HepG2 (cell line): Measurements from ENCODE around the gene KLHL18. TPM values are rescaled to one million over a fixed set of nuclear protein-coding genes. Genes with fewer than 3 reads are reported as not detected.

Experiments used
- BRD4 ChIP-seq: sonication (generic); formaldehyde crosslinking; IDR thresholded peaks from 2 replicates; pipeline ENCODE4 v1.4.0; 2020; ENCODE audit warnings: missing genetic modification reagents
- CCDC6 ChIP-seq: sonication (generic); formaldehyde crosslinking; IDR thresholded peaks from 2 replicates; pipeline ENCODE4 v1.8.1; 2022; ENCODE audit warnings: mild to moderate bottlenecking, missing genetic modification reagents, moderate library complexity
- CERS6 ChIP-seq: sonication (generic); formaldehyde crosslinking; IDR thresholded peaks from 2 replicates; pipeline ENCODE4 v1.5.0; 2020; ENCODE audit warnings: missing genetic modification reagents
- GMEB1 ChIP-seq: sonication (generic); formaldehyde crosslinking; IDR thresholded peaks from 2 replicates; pipeline ENCODE4 v1.5.1; 2020; ENCODE audit warnings: missing genetic modification reagents, mild to moderate bottlenecking, borderline replicate concordance
- IRX3 ChIP-seq: sonication (generic); formaldehyde crosslinking; IDR thresholded peaks from 2 replicates; pipeline ENCODE4 v1.8.1; 2023; ENCODE audit warnings: mild to moderate bottlenecking, low read depth, missing genetic modification reagents, borderline replicate concordance
- MBD4 ChIP-seq: IDR thresholded peaks from 2 replicates; pipeline ENCODE4 v1.6.1; 2012; ENCODE audit warnings: low read length, inconsistent platforms, borderline replicate concordance
- MED1 ChIP-seq: sonication (generic); formaldehyde crosslinking; IDR thresholded peaks from 2 replicates; pipeline ENCODE4 v1.4.0; 2020; ENCODE audit warnings: missing genetic modification reagents
- MYNN ChIP-seq: sonication (generic); formaldehyde crosslinking; IDR thresholded peaks from 2 replicates; pipeline ENCODE4 v1.4.0; 2020; ENCODE audit warnings: mild to moderate bottlenecking, low read depth, missing genetic modification reagents
- NCOA1 ChIP-seq: sonication (generic); formaldehyde crosslinking; IDR thresholded peaks from 2 replicates; pipeline ENCODE4 v1.9.0; 2021; ENCODE audit warnings: missing genetic modification reagents
- NFYB ChIP-seq: sonication (generic); formaldehyde crosslinking; IDR thresholded peaks from 2 replicates; pipeline ENCODE4 v1.4.0; 2020; ENCODE audit warnings: missing genetic modification reagents
- PCBP2 ChIP-seq: fragments of 200-400 bp; formaldehyde crosslinking; optimal IDR thresholded peaks from 2 replicates; pipeline ENCODE3; 2018; ENCODE audit warnings: low read length, low read depth; ENCODE audit not compliant: poor library complexity, severe bottlenecking
- PHB2 ChIP-seq: fragments of 450-650 bp; IDR thresholded peaks from 2 replicates; pipeline ENCODE4 v1.6.1; 2018; ENCODE audit not compliant: partially characterized antibody
- RBAK ChIP-seq: sonication (generic); formaldehyde crosslinking; IDR thresholded peaks from 2 replicates; pipeline ENCODE4 v1.5.1; 2020; ENCODE audit warnings: mild to moderate bottlenecking, missing genetic modification reagents
- SAP130 ChIP-seq: IDR thresholded peaks from 2 replicates; pipeline ENCODE4 v1.6.1; 2016; ENCODE audit warnings: low read depth
- TOE1 ChIP-seq: sonication (generic); formaldehyde crosslinking; IDR thresholded peaks from 2 replicates; pipeline ENCODE4 v1.4.0; 2020; ENCODE audit warnings: mild to moderate bottlenecking, missing genetic modification reagents
- ZBTB10 ChIP-seq: sonication (generic); formaldehyde crosslinking; IDR thresholded peaks from 2 replicates; pipeline ENCODE4 v1.4.0; 2020; ENCODE audit warnings: missing genetic modification reagents, borderline replicate concordance
- ZBTB7B ChIP-seq: sonication (generic); formaldehyde crosslinking; IDR thresholded peaks from 2 replicates; pipeline ENCODE4 v1.4.0; 2020; ENCODE audit warnings: missing genetic modification reagents
- ZNF484 ChIP-seq: sonication (generic); formaldehyde crosslinking; IDR thresholded peaks from 2 replicates; pipeline ENCODE4 v1.5.1; 2020; ENCODE audit warnings: mild to moderate bottlenecking, low read depth, missing genetic modification reagents, borderline replicate concordance
- ZNF597 ChIP-seq: sonication (generic); formaldehyde crosslinking; IDR thresholded peaks from 2 replicates; pipeline ENCODE4 v1.5.0; 2020; ENCODE audit warnings: missing genetic modification reagents
- ZNF615 ChIP-seq: sonication (generic); formaldehyde crosslinking; IDR thresholded peaks from 2 replicates; pipeline ENCODE4 v1.5.0; 2020; ENCODE audit warnings: mild to moderate bottlenecking, missing genetic modification reagents, borderline replicate concordance
- ZNF777 ChIP-seq: sonication (generic); formaldehyde crosslinking; IDR thresholded peaks from 2 replicates; pipeline ENCODE4 v1.4.0; 2020; ENCODE audit warnings: missing genetic modification reagents
- ZNF800 ChIP-seq: sonication (generic); formaldehyde crosslinking; IDR thresholded peaks from 2 replicates; pipeline ENCODE4 v1.4.0; 2020; ENCODE audit warnings: missing genetic modification reagents
- polyA plus RNA-seq, 8 experiments: library from polyadenylated mRNA; depleted of rRNA in 3 of 8; stranded (reverse) in 7 of 8; unstranded in 1 of 8; fragments of >200 nt; fragmentation: Illumina TruSeq in 4 of 8; extraction: Trizol in 4 of 8; gene quantifications; 2 replicates each; pipeline versions ENCODE4 v1.2.1 to v1.2.3, GENCODE V29; 2011 to 2016; ENCODE audit warnings: low read depth in 4 of 8, missing spikeins in 1 of 8, mixed read lengths in 1 of 8; ENCODE audit not compliant: insufficient read depth in 1 of 8
- total RNA-seq, 5 experiments: library from RNA; depleted of rRNA; stranded (reverse); fragments of >200 nt; fragmentation: Illumina TruSeq; extraction: Trizol; gene quantifications; 2 replicates each; pipeline ENCODE4 v1.2.3, GENCODE V29; 2016; ENCODE audit warnings: low read depth in 1 of 5

Gene KLHL18
- total and polyA plus RNA-seq, 2 of the 13 experiments (the other 11 are each of a cell fraction or from before 2014, with no cell fraction given), result 17.5 to 18.8 TPM

GRCh38 chr3:47282424-47283192 is at the start of gene KLHL18, which contains the start of gene KIF9 (continued):
- no peak for TF ChIP-seq ZNF800 (CRISPR knock-in tag)
- no peak for TF ChIP-seq MBD4
- TF ChIP-seq ZNF484 (CRISPR knock-in tag), result no peak
- TF ChIP-seq ZNF597 (CRISPR knock-in tag), result no peak
- no peak for TF ChIP-seq TOE1 (CRISPR knock-in tag)
- no peak for TF ChIP-seq PCBP2
- no peak for TF ChIP-seq ZNF615
- TF ChIP-seq NCOA1 (CRISPR knock-in tag), result peak; percentile 62; the same call in 1 of the 2 replicates
- no peak for TF ChIP-seq CERS6 (CRISPR knock-in tag)
- peak; percentile 96 for TF ChIP-seq ZNF777 (CRISPR knock-in tag)
- no peak; the same call in 1 of the 2 replicates for TF ChIP-seq BRD4 (CRISPR knock-in tag)
- peak; percentile 68; the same call in 1 of the 2 replicates for TF ChIP-seq IRX3
- peak; percentile 68 for TF ChIP-seq MED1 (CRISPR knock-in tag)
- TF ChIP-seq ZBTB7B, result peak; percentile 70
- no peak for TF ChIP-seq MYNN
- peak; percentile 100 for TF ChIP-seq SAP130
- TF ChIP-seq ZBTB10 (CRISPR knock-in tag), result no peak; the same call in 1 of the 2 replicates
- peak; percentile 88; the same call in 1 of the 2 replicates for TF ChIP-seq CCDC6 (CRISPR knock-in tag)
- TF ChIP-seq PHB2, result no peak
- 0 out of 2 replicates have a peak, but pooled peaks have one; percentile 7 for TF ChIP-seq NFYB (CRISPR knock-in tag)
- TF ChIP-seq RBAK, result no peak
- peak; percentile 88 for TF ChIP-seq GMEB1 (CRISPR knock-in tag)
